NCI-H1048 (cell line): ENCODE data around the gene MIA.
"Not testable (repeated sequence)": the region's sequence is repeated elsewhere in the genome, so short reads cannot be mapped to it uniquely, and the experiment has no call there.

ENCODE experiments used
- DNase-seq: peaks from one replicate; lab custom pipeline; 2025; lab: John Stamatoyannopoulos, UW

The MIA gene

GRCh38 chr19:40780582-40780981 lies 5.3 kb downstream of the MIA start:
- DNase-seq = no peak

GRCh38 chr19:40781140-40781539 lies 5.8 kb downstream of the MIA start:
- no peak for DNase-seq

GRCh38 chr19:40783711-40784110 lies 8.4 kb downstream of the MIA start:
- no peak for DNase-seq

GRCh38 chr19:40784146-40784545 lies 8.8 kb downstream of the MIA start:
- not testable (repeated sequence) for DNase-seq

GRCh38 chr19:40785526-40785925 lies 10.2 kb downstream of the MIA start:
- no peak for DNase-seq

GRCh38 chr19:40786060-40787037 lies 11.0 kb downstream of the MIA start:
- no peak for DNase-seq

GRCh38 chr19:40791349-40791748 lies 16.0 kb downstream of the MIA start:
- no peak for DNase-seq

- DNase-seq = no peak
Measured at GRCh38 chr19:40791996-40792395, 16.7 kb downstream of the MIA start.

GRCh38 chr19:40797166-40797962 lies 22.0 kb downstream of the MIA start:
- DNase-seq = no peak

GRCh38 chr19:40797963-40798682 lies 22.8 kb downstream of the MIA start:
- DNase-seq = no peak

GRCh38 chr19:40798683-40799557 lies 23.6 kb downstream of the MIA start, which contains the start of gene EGLN2:
Gene EGLN2 (plus strand): TSS chr19:40799191. CDS start chr19:40800573, 1,382 bp downstream.
- DNase-seq = peak; percentile 97

GRCh38 chr19:40799558-40800338 lies 24.4 kb downstream of the MIA start:
- no peak for DNase-seq

- no peak for DNase-seq
Measured at GRCh38 chr19:40800339-40800996, 25.1 kb downstream of the MIA start.

GRCh38 chr19:40800997-40801377 lies 25.7 kb downstream of the MIA start:
- no peak for DNase-seq

- no peak for DNase-seq
Measured at GRCh38 chr19:40801426-40802299, 26.3 kb downstream of the MIA start.

- DNase-seq = no peak
Measured at GRCh38 chr19:40802300-40803169, 27.2 kb downstream of the MIA start.

- no peak for DNase-seq
Measured at GRCh38 chr19:40803170-40803856, 28.0 kb downstream of the MIA start.
